GM23338 (cell line): Measurements from ENCODE around the gene PARP12. TPM values are rescaled to one million over a fixed set of nuclear protein-coding genes. Genes with fewer than 3 reads are reported as not detected.

Experiments
- ATAC-seq: fragments of 200-7000 bp; cut with Tn5 transposase; 3 replicates; pipeline ENCODE4 v1.9.1; 2020
- DNase-seq: peaks from one replicate; pipeline ENCODE4 v3.0.0-alpha.2; 2015; ENCODE audit warnings: low spot score
- H2AFZ ChIP-seq: fragments of 200-600 bp; sonication (generic); 2 replicates; pipeline ENCODE4 v1.8.0; 2016; ENCODE audit warnings: antibody characterized with exemption, mild to moderate bottlenecking, moderate library complexity
- H3F3A ChIP-seq: fragments of 200-600 bp; sonication (generic); replicated peaks from 2 replicates; pipeline ENCODE4 v1.8.0; 2017; ENCODE audit warnings: antibody characterized with exemption, mixed run types, low read depth
- H3K27ac ChIP-seq: fragments of 200-600 bp; sonication (generic); 2 replicates; pipeline ENCODE4 v1.6.1; 2016; ENCODE audit warnings: low read depth
- H3K27me3 ChIP-seq: fragments of 200-600 bp; sonication (generic); 2 replicates; pipeline ENCODE4 v1.8.0; 2016; ENCODE audit warnings: mild to moderate bottlenecking, mixed run types, moderate library complexity; ENCODE audit not compliant: insufficient read depth
- H3K36me3 ChIP-seq: fragments of 200-600 bp; sonication (generic); 2 replicates; pipeline ENCODE4 v1.8.0; 2016; ENCODE audit warnings: mild to moderate bottlenecking; ENCODE audit not compliant: insufficient read depth
- H3K4me1 ChIP-seq: fragments of 200-600 bp; sonication (generic); 2 replicates; pipeline ENCODE4 v1.8.0; 2016; ENCODE audit warnings: mild to moderate bottlenecking, moderate library complexity; ENCODE audit not compliant: insufficient read depth
- H3K4me2 ChIP-seq: fragments of 200-600 bp; sonication (generic); 2 replicates; pipeline ENCODE4 v1.7.1; 2017; ENCODE audit warnings: mixed run types
- H3K4me3 ChIP-seq: fragments of 200-600 bp; sonication (generic); 2 replicates; pipeline ENCODE4 v1.6.1; 2016; ENCODE audit warnings: mixed run types
- H3K79me2 ChIP-seq: fragments of 200-600 bp; sonication (generic); replicated peaks from 2 replicates; pipeline ENCODE4 v1.8.0; 2017; ENCODE audit warnings: mild to moderate bottlenecking; ENCODE audit not compliant: insufficient read depth
- H3K9me2 ChIP-seq: fragments of 200-600 bp; sonication (generic); 2 replicates; pipeline ENCODE4 v1.8.0; 2017; ENCODE audit not compliant: insufficient read depth
- H4K20me1 ChIP-seq: fragments of 200-600 bp; sonication (generic); replicated peaks from 2 replicates; pipeline ENCODE4 v1.8.0; 2017; ENCODE audit warnings: mild to moderate bottlenecking; ENCODE audit not compliant: insufficient read depth
- H3K27ac Mint-ChIP-seq: 2 replicates; pipeline ENCODE4 v1.8.0; 2020; ENCODE audit warnings: inconsistent platforms, mild to moderate bottlenecking, moderate library complexity, mixed read lengths
- H3K27me3 Mint-ChIP-seq: 3 replicates; pipeline ENCODE4 v1.8.0; 2022; ENCODE audit warnings: low read depth, mild to moderate bottlenecking, moderate library complexity, mixed read lengths, inconsistent platforms; ENCODE audit not compliant: insufficient read depth, poor library complexity
- H3K36me3 Mint-ChIP-seq: 3 replicates; pipeline ENCODE4 v1.8.0; 2021; ENCODE audit warnings: low read depth, mild to moderate bottlenecking, inconsistent platforms, moderate library complexity, mixed read lengths
- H3K4me1 Mint-ChIP-seq: 3 replicates; pipeline ENCODE4 v1.8.0; 2020; ENCODE audit warnings: mild to moderate bottlenecking, inconsistent platforms, mixed read lengths
- H3K4me3 Mint-ChIP-seq: 3 replicates; pipeline ENCODE4 v1.8.0; 2021; ENCODE audit warnings: moderate library complexity, mild to moderate bottlenecking, inconsistent platforms, mixed read lengths
- H3K9me3 Mint-ChIP-seq: 3 replicates; pipeline ENCODE4 v1.8.0; 2020; ENCODE audit warnings: moderate library complexity, mild to moderate bottlenecking, inconsistent platforms, mixed read lengths
- CREB1 ChIP-seq: fragments of 250-450 bp; sonication (Bioruptor Pico); IDR thresholded peaks from 2 replicates; pipeline ENCODE4 v1.5.0; 2020; ENCODE audit warnings: low read depth, mild to moderate bottlenecking, moderate library complexity
- ETS1 ChIP-seq: IDR thresholded peaks from 2 replicates; pipeline ENCODE4 v1.6.1; 2016; ENCODE audit warnings: antibody characterized with exemption
- EZH2 ChIP-seq: fragments of 200-600 bp; sonication (generic); IDR thresholded peaks from one replicate; pipeline ENCODE4 v1.8.0; 2017; ENCODE audit warnings: antibody characterized with exemption, mild to moderate bottlenecking, low read depth; ENCODE audit not compliant: unreplicated experiment
- EZH2phosphoT487 ChIP-seq: fragments of 200-600 bp; sonication (generic); IDR thresholded peaks from one replicate; pipeline ENCODE4 v1.8.1; 2018; ENCODE audit warnings: antibody characterized with exemption; ENCODE audit not compliant: unreplicated experiment
- JUNB ChIP-seq: IDR thresholded peaks from one replicate; pipeline ENCODE4 v1.6.1; 2016; ENCODE audit warnings: antibody characterized with exemption; ENCODE audit not compliant: unreplicated experiment
- NANOG ChIP-seq: IDR thresholded peaks from 2 replicates; pipeline ENCODE4 v1.6.1; 2016; ENCODE audit warnings: antibody characterized with exemption, borderline replicate concordance
- POLR2AphosphoS5 ChIP-seq: IDR thresholded peaks from 2 replicates; pipeline ENCODE4 v1.6.1; 2016; ENCODE audit warnings: antibody characterized with exemption, low read depth
- REST ChIP-seq: IDR thresholded peaks from one replicate; pipeline ENCODE4 v1.6.1; 2018; ENCODE audit warnings: antibody characterized with exemption; ENCODE audit not compliant: unreplicated experiment
- STAT1 ChIP-seq: IDR thresholded peaks from one replicate; pipeline ENCODE4 v1.6.1; 2016; ENCODE audit warnings: antibody characterized with exemption; ENCODE audit not compliant: unreplicated experiment
- ZNF114 ChIP-seq: fragments of 250-450 bp; sonication (Bioruptor Pico); IDR thresholded peaks from 2 replicates; pipeline ENCODE4 v1.5.0; 2020; ENCODE audit warnings: mild to moderate bottlenecking, moderate library complexity
- ZNF331 ChIP-seq: fragments of 250-450 bp; sonication (Bioruptor Pico); IDR thresholded peaks from 2 replicates; pipeline ENCODE4 v1.5.0; 2020; ENCODE audit warnings: low read depth, mild to moderate bottlenecking, moderate library complexity
- polyA plus RNA-seq: library from polyadenylated mRNA; unstranded; fragments of >200 nt; fragmentation: Nextera tagmentation; extraction: Ambion mirVana; gene quantifications from 2 replicates; pipeline ENCODE4 v1.2.1, GENCODE V29; 2016
- total RNA-seq: library from RNA; depleted of rRNA; stranded (reverse); fragments of >200 nt; shearing (Covaris generic); gene quantifications from 2 replicates; pipeline ENCODE4 v1.2.3, GENCODE V29; 2014
- TF ChIP-seq, protein P1 (sequence below), 2 experiments: fragments of 200-600 bp in 1 of 2; sonication (generic) in 1 of 2; conservative IDR thresholded peaks; 2 replicates each; pipeline versions ENCODE4 v1.5.1 to v1.6.1; 2016 to 2017; ENCODE audit warnings: antibody characterized with exemption in 2 of 2, low read depth in 2 of 2, mild to moderate bottlenecking in 2 of 2, moderate library complexity in 1 of 2

PARP12 gene
- total and polyA plus RNA-seq, 2 experiments from 2014 or later: 2.7 to 10.3 TPM

DNA sequence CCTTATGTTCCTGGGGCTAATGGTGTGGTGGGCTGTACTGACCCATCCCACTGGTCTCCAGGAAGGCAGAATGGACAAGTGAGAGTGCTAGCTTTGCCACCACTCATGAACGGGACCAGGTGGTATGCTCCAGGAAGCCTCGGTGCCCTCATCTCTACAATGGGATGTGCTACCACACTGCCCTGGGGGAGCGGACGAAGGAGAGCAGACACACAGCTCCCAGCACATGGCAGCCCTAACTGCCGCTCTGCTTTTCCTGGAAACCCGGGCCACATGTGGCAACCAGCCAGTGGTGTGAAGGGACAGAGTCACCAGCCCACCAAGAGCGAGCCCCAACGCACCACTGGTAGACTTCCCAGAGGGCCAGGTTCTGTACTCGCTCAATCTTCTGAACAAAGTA lies 35.8 kb downstream of the PARP12 start (continued):
- TF ChIP-seq JUNB: no peak

DNA sequence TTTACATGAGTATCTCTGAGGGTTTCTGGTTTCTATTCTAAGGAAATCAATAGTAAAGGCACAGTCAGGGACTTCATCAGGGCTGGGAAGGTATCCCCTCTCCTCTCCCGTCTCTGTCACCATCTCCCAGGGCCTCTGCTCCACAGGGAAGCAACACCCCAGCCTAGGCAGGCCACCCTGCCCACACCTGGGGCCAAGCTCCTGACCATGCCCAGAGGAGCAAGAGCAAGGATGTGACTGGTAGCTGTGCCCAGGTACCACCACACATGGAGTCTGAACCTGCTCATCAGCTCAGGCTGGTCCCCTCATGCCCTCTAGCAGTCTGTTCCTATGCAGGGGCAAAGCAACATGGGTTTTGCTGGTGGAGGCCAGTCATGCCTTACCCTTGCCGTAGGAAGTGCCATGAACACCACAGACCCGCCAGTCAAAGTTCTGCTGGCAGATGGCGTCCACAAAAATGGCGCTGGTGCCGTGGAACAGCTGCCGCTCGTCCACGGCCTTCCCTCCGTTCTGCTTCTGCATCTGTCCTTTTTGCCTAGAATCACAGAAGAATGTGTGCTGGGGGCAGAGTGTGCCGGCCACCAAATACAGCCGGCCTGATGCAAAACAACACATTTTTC lies 36.8 kb downstream of the PARP12 start:
- no peaks in the 10 kb centered on the region for H4K20me1 ChIP-seq
- H3K4me1 Mint-ChIP-seq: no peaks in the 10 kb centered on the region
- H3F3A ChIP-seq: no peaks in the 10 kb centered on the region
- H3K27ac ChIP-seq: no peak overlapping the region
- H3K4me2 ChIP-seq: no peak overlapping the region
- no peaks in the 10 kb centered on the region; the same call in 2 of the 3 replicates for H3K36me3 Mint-ChIP-seq
- TF ChIP-seq, protein P1, sequence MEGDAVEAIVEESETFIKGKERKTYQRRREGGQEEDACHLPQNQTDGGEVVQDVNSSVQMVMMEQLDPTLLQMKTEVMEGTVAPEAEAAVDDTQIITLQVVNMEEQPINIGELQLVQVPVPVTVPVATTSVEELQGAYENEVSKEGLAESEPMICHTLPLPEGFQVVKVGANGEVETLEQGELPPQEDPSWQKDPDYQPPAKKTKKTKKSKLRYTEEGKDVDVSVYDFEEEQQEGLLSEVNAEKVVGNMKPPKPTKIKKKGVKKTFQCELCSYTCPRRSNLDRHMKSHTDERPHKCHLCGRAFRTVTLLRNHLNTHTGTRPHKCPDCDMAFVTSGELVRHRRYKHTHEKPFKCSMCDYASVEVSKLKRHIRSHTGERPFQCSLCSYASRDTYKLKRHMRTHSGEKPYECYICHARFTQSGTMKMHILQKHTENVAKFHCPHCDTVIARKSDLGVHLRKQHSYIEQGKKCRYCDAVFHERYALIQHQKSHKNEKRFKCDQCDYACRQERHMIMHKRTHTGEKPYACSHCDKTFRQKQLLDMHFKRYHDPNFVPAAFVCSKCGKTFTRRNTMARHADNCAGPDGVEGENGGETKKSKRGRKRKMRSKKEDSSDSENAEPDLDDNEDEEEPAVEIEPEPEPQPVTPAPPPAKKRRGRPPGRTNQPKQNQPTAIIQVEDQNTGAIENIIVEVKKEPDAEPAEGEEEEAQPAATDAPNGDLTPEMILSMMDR (conservative IDR thresholded peaks at IDR 0.05; ENCODE audit: low read depth in 2 of 2): no peak
- TF ChIP-seq POLR2AphosphoS5: no peak
- no peak for TF ChIP-seq JUNB
- no peak for TF ChIP-seq EZH2phosphoT487
- no peak for TF ChIP-seq ZNF331
- TF ChIP-seq REST: no peak
- TF ChIP-seq NANOG: no peak
- TF ChIP-seq CREB1 (CRISPR knock-in tag): no peak
- TF ChIP-seq ETS1: no peak
- no peak for TF ChIP-seq EZH2
- TF ChIP-seq STAT1: no peak
- no peak for TF ChIP-seq ZNF114
- no peaks in the 10 kb centered on the region for H3K9me3 Mint-ChIP-seq
- H3K27me3 Mint-ChIP-seq: peaks cover 5% of the 10 kb centered on the region
- H2AFZ ChIP-seq: no peak overlapping the region
- H3K9me2 ChIP-seq: no peaks in the 10 kb centered on the region
- H3K27ac Mint-ChIP-seq: no peak overlapping the region
- H3K79me2 ChIP-seq: no peaks in the 10 kb centered on the region
- H3K4me3 ChIP-seq: no peak overlapping the region
- DNase-seq: no peak
- H3K27me3 ChIP-seq: no peaks in the 10 kb centered on the region
- no peak for ATAC-seq
- no peak overlapping the region for H3K4me3 Mint-ChIP-seq
- no peaks in the 10 kb centered on the region for H3K36me3 ChIP-seq
- H3K4me1 ChIP-seq: no peaks in the 10 kb centered on the region
